H1 (cell line): ENCODE measurements around the gene VSX1. TPM values are rescaled to one million over a fixed set of nuclear protein-coding genes. Genes with fewer than 3 reads are reported as not detected.
A peak's percentile ranks its signal among the peaks of the same experiment; 100 is the strongest.

ENCODE experiments used
- CTCF ChIA-PET: fragments of 300-600 bp; sonication (Branson Sonifier 250); formaldehyde crosslinking; loops from one replicate; lab custom pipeline; 2021; ENCODE audit not compliant: partially characterized antibody; lab: Charles Lee
- POLR2A ChIA-PET: fragments of 300-600 bp; sonication (Branson Sonifier 250); formaldehyde crosslinking; loops from one replicate; lab custom pipeline; 2021; ENCODE audit warnings: inconsistent platforms; ENCODE audit not compliant: partially characterized antibody; lab: Charles Lee
- DNase-seq, 2 experiments: peaks; one replicate each; pipeline versions ENCODE4 v3.0.0 to v3.0.0-alpha.2; 2010 to 2022; ENCODE audit warnings: low spot score in 2 of 2, low read depth in 1 of 2, mixed read lengths in 1 of 2
- FAIRE-seq: peaks from 2 replicates; lab custom pipeline; 2011; peaks lifted over from hg19 to GRCh38; lab: Jason Lieb, UNC
- H2AFZ ChIP-seq: 2 replicates; pipeline ENCODE4 v1.8.1; 2012; ENCODE audit warnings: low read length, inconsistent platforms
- H2AK5ac ChIP-seq: 2 replicates; pipeline ENCODE4 v1.6.1; 2013; ENCODE audit warnings: low read depth, low read length
- H2BK120ac ChIP-seq: replicated peaks from 2 replicates; pipeline ENCODE3; 2013; ENCODE audit warnings: low read depth, low read length, inconsistent platforms
- H2BK12ac ChIP-seq: 2 replicates; pipeline ENCODE4 v1.6.1; 2013; ENCODE audit warnings: low read depth, low read length
- H2BK15ac ChIP-seq: 2 replicates; pipeline ENCODE4 v1.6.1; 2013; ENCODE audit warnings: low read length
- H2BK20ac ChIP-seq: 2 replicates; pipeline ENCODE4 v1.6.1; 2013; ENCODE audit warnings: low read length
- H2BK5ac ChIP-seq: 2 replicates; pipeline ENCODE4 v1.6.1; 2013; ENCODE audit warnings: low read depth, low read length
- H3K14ac ChIP-seq: 2 replicates; pipeline ENCODE4 v1.6.1; 2013; ENCODE audit warnings: inconsistent platforms; ENCODE audit not compliant: insufficient read length
- H3K18ac ChIP-seq: 2 replicates; pipeline ENCODE4 v1.6.1; 2013; ENCODE audit warnings: low read length; ENCODE audit errors: extremely low read depth
- H3K23ac ChIP-seq: 2 replicates; pipeline ENCODE4 v1.6.1; 2013; ENCODE audit warnings: inconsistent platforms; ENCODE audit not compliant: insufficient read length
- H3K23me2 ChIP-seq: 2 replicates; pipeline ENCODE4 v1.6.1; 2013; ENCODE audit warnings: low read depth, low read length
- H3K27ac ChIP-seq: 2 replicates; pipeline ENCODE4 v1.6.1; 2011; ENCODE audit warnings: low read depth, low read length, inconsistent platforms
- H3K27me3 ChIP-seq, 4 experiments: replicated peaks in 1 of 4; 1 replicate in 1 of 4; 2 replicates in 3 of 4; pipeline versions ENCODE4 v1.6.1 to v1.8.1; 2011 to 2013; ENCODE audit warnings: low read length in 3 of 4, mild to moderate bottlenecking in 3 of 4, inconsistent platforms in 2 of 4, mixed read lengths in 2 of 4, moderate library complexity in 1 of 4; ENCODE audit not compliant: control insufficient read depth in 3 of 4, insufficient read depth in 3 of 4; ENCODE audit errors: extremely low read depth in 1 of 4
- H3K36me3 ChIP-seq, 4 experiments: 2 replicates each; pipeline versions ENCODE4 v1.6.1 to v1.8.1; 2011 to 2013; ENCODE audit warnings: mild to moderate bottlenecking in 4 of 4, low read length in 3 of 4, moderate library complexity in 2 of 4, control low read depth in 1 of 4, inconsistent platforms in 1 of 4; ENCODE audit not compliant: insufficient read depth in 4 of 4, control insufficient read depth in 2 of 4
- H3K4ac ChIP-seq: replicated peaks from 2 replicates; pipeline ENCODE3; 2013; ENCODE audit warnings: low read length, low read depth, mixed read lengths, inconsistent platforms; ENCODE audit not compliant: insufficient read length
- H3K4me1 ChIP-seq, 4 experiments: replicated peaks in 1 of 4; 1 replicate in 1 of 4; 2 replicates in 3 of 4; pipeline versions ENCODE4 v1.6.1 to v1.8.1; 2011 to 2013; ENCODE audit warnings: low read length in 3 of 4, inconsistent platforms in 2 of 4, mixed read lengths in 1 of 4; ENCODE audit not compliant: insufficient read depth in 4 of 4, control insufficient read depth in 3 of 4
- H3K4me2 ChIP-seq, 2 experiments: 2 replicates each; pipeline versions ENCODE4 v1.6.1 to v1.8.1; 2011 to 2013; ENCODE audit warnings: low read depth in 2 of 2, low read length in 2 of 2, control low read depth in 1 of 2, inconsistent platforms in 1 of 2, mild to moderate bottlenecking in 1 of 2; ENCODE audit not compliant: insufficient read depth in 1 of 2
- H3K4me3 ChIP-seq, 4 experiments: fragments of 200-600, 300-600 bp in 1 of 4; sonication (generic), shearing (Covaris generic), sonication (Bioruptor Twin) in 1 of 4; 2 replicates each; pipeline versions ENCODE4 v1.5.1 to v1.8.1; 2011 to 2016; ENCODE audit warnings: low read length in 4 of 4, low read depth in 3 of 4, control low read depth in 2 of 4, inconsistent platforms in 2 of 4, mild to moderate bottlenecking in 2 of 4, mixed read lengths in 1 of 4, moderate library complexity in 1 of 4; ENCODE audit not compliant: insufficient read depth in 2 of 4; ENCODE audit errors: extremely low read depth in 1 of 4
- H3K56ac ChIP-seq: replicated peaks from 2 replicates; pipeline ENCODE3; 2013; ENCODE audit warnings: low read depth, mild to moderate bottlenecking, mixed read lengths, low read length, inconsistent platforms; ENCODE audit not compliant: insufficient read length
- H3K79me1 ChIP-seq: 2 replicates; pipeline ENCODE4 v1.6.1; 2013; ENCODE audit warnings: low read depth, low read length, control low read depth
- H3K79me2 ChIP-seq, 2 experiments: 2 replicates each; pipeline versions ENCODE4 v1.6.1 to v1.8.1; 2012 to 2013; ENCODE audit warnings: low read length in 2 of 2, mild to moderate bottlenecking in 2 of 2, inconsistent platforms in 1 of 2; ENCODE audit not compliant: insufficient read depth in 2 of 2, control insufficient read depth in 1 of 2
- H3K9ac ChIP-seq, 4 experiments: replicated peaks in 1 of 4; 1 replicate in 1 of 4; 2 replicates in 3 of 4; pipeline versions ENCODE4 v1.6.1 to v1.8.1; 2011 to 2013; ENCODE audit warnings: low read depth in 3 of 4, low read length in 3 of 4, control low read depth in 2 of 4, mild to moderate bottlenecking in 2 of 4, moderate library complexity in 2 of 4, inconsistent platforms in 1 of 4; ENCODE audit errors: extremely low read depth in 1 of 4
- H3K9me3 ChIP-seq, 2 experiments: 2 replicates each; pipeline versions ENCODE4 v1.6.1 to v1.8.1; 2012 to 2013; ENCODE audit warnings: mild to moderate bottlenecking in 2 of 2, moderate library complexity in 2 of 2, control low read depth in 1 of 2, inconsistent platforms in 1 of 2, low read depth in 1 of 2, low read length in 1 of 2, mixed read lengths in 1 of 2; ENCODE audit not compliant: insufficient read depth in 2 of 2
- H4K20me1 ChIP-seq, 2 experiments: replicated peaks in 1 of 2; 2 replicates each; pipeline versions ENCODE3 to v1.8.1; 2011 to 2013; ENCODE audit warnings: inconsistent platforms in 2 of 2, low read length in 2 of 2, mild to moderate bottlenecking in 1 of 2; ENCODE audit not compliant: insufficient read depth in 2 of 2, control insufficient read depth in 1 of 2
- H4K5ac ChIP-seq: 2 replicates; pipeline ENCODE4 v1.6.1; 2013; ENCODE audit warnings: low read length, low read depth, mixed read lengths, inconsistent platforms; ENCODE audit not compliant: insufficient read length
- H4K8ac ChIP-seq: 2 replicates; pipeline ENCODE4 v1.8.0; 2013; ENCODE audit warnings: mild to moderate bottlenecking, moderate library complexity, low read length, inconsistent platforms; ENCODE audit not compliant: insufficient read depth; ENCODE audit errors: extremely low read depth
- H4K91ac ChIP-seq: replicated peaks from 2 replicates; pipeline ENCODE3; 2013; ENCODE audit warnings: low read length, mixed read lengths, inconsistent platforms; ENCODE audit not compliant: insufficient read length
- CEBPB ChIP-seq: IDR thresholded peaks from 2 replicates; pipeline ENCODE4 v1.6.1; 2012; ENCODE audit warnings: low read depth, low read length
- CHD2 ChIP-seq: IDR thresholded peaks from 2 replicates; pipeline ENCODE4 v1.6.1; 2012; ENCODE audit warnings: low read length, improper control_type of control experiment
- CREB1 ChIP-seq: IDR thresholded peaks from 2 replicates; pipeline ENCODE4 v1.6.1; 2012; ENCODE audit warnings: inconsistent platforms
- FOSL1 ChIP-seq: IDR thresholded peaks from 2 replicates; pipeline ENCODE4 v1.6.1; 2011; ENCODE audit warnings: mild to moderate bottlenecking, low read depth, low read length, moderate library complexity; ENCODE audit not compliant: insufficient read depth
- GABPA ChIP-seq: IDR thresholded peaks from 2 replicates; pipeline ENCODE4 v1.6.1; 2011; ENCODE audit warnings: mild to moderate bottlenecking, low read length, moderate library complexity, borderline replicate concordance; ENCODE audit not compliant: insufficient read depth
- HDAC2 ChIP-seq, 2 experiments: fragments of 300-600 bp in 1 of 2; sonication (generic) in 1 of 2; IDR thresholded peaks; 2 replicates each; pipeline ENCODE4 v1.6.1; 2011 to 2012; ENCODE audit warnings: low read depth in 2 of 2, low read length in 2 of 2, mild to moderate bottlenecking in 2 of 2, moderate library complexity in 2 of 2, borderline replicate concordance in 1 of 2, inconsistent platforms in 1 of 2
- KDM1A ChIP-seq: fragments of 200-600, 300-600 bp; sonication (generic); IDR thresholded peaks from 2 replicates; pipeline ENCODE4 v1.7.1; 2016; ENCODE audit warnings: mild to moderate bottlenecking, low read length, borderline replicate concordance
- MAFK ChIP-seq: IDR thresholded peaks from 2 replicates; pipeline ENCODE4 v1.6.1; 2012; ENCODE audit warnings: low read depth, mild to moderate bottlenecking, improper control_type of control experiment, low read length
- POLR2AphosphoS5 ChIP-seq: IDR thresholded peaks from 2 replicates; pipeline ENCODE4 v1.6.1; 2011; ENCODE audit warnings: low read depth, low read length
- RAD21 ChIP-seq, 2 experiments: IDR thresholded peaks in 1 of 2; conservative IDR thresholded peaks in 1 of 2; 2 replicates each; pipeline ENCODE4 v1.6.1; 2011; ENCODE audit warnings: low read depth in 2 of 2, low read length in 2 of 2, improper control_type of control experiment in 1 of 2, inconsistent platforms in 1 of 2, mild to moderate bottlenecking in 1 of 2, moderate library complexity in 1 of 2
- RBBP5 ChIP-seq: IDR thresholded peaks from 2 replicates; pipeline ENCODE4 v1.7.1; 2012; ENCODE audit warnings: low read depth, mild to moderate bottlenecking, inconsistent platforms, low read length, moderate library complexity, borderline replicate concordance
- WGBS, 2 experiments: shearing (Covaris generic) in 1 of 2; methylation state at CpG; one replicate each; pipeline versions ENCODE4 v1.1.6 to v1.1.7; 2013 to 2015; ENCODE audit warnings: low lambda C conversion rate in 2 of 2, mixed read lengths in 2 of 2, inconsistent platforms in 1 of 2, low coverage in 1 of 2, missing lambda C conversion rate in 1 of 2; ENCODE audit not compliant: insufficient replicate concordance in 2 of 2, insufficient coverage in 1 of 2, insufficient read length in 1 of 2; ENCODE audit errors: extremely low coverage in 1 of 2, missing lambda C conversion rate in 1 of 2; 5-methylcytosine and 5-hydroxymethylcytosine counted together
- polyA plus RNA-seq, 7 experiments: library from polyadenylated mRNA; depleted of rRNA in 3 of 7; stranded (reverse) in 5 of 7; unstranded in 2 of 7; fragments of >200 nt in 5 of 7; fragments of 200-250 nt in 2 of 7; gene quantifications; 1 replicate in 5 of 7; 2 replicates in 1 of 7; 4 replicates in 1 of 7; pipeline versions ENCODE4 v1.2.1 to v1.2.3, GENCODE V29; 2011 to 2013; ENCODE audit warnings: missing spikeins in 2 of 7, mixed read lengths in 2 of 7
- total RNA-seq: library from RNA; stranded (reverse); fragmentation: NEBNext Ultra II Directional; extraction: Animal tissue kit (Norgen Biotek cat#: 25700); gene quantifications from 2 replicates; pipeline ENCODE4 v1.2.1, GENCODE V29; 2021

VSX1 gene
- total and polyA plus RNA-seq, 2 of the 8 experiments (the other 6 are each of a cell fraction or from before 2014, with no cell fraction given): 0.14 TPM; not detected in 1

DNA sequence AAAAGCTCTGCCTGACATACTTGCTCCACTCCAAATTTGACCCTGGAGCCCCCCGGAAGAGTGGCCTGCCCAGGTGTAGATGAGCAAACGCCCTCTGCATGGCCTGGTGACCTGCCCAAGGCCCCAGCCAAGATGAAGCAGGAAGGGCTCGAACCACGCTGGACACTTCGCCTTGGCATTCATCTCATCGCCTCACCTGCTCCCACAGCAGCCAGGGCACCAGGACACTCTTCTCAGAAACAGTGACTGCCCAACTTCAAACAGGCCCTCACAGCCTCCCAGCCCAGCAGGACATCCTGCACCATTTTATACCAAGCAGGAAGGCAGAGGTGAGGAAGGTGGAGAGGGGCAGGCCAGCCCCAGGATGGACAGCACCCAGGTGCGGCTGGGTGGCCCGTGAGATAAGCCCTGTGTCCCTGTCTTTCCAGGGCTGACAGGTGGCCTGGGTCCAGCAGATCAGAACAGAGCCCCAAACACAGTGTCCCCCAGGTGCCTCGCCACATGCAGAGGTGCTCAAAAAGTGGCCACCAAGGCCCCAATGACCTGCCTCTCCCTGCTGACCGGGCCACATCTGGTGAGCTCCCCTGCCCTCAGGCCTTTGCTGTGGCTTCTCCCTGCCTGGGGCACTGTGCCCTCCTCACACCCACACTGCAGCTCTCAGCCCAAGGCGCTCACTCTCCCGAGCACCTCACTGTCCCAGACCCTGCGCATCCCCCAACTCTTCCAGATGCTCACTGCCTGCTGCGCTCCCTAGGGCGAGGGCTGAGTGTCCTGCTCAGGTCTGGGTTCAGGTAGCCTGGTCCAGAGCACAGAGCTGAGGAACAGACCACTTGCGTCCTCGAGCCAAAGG is 31.2 kb downstream of the VSX1 start:
- Histone ChIP-seq H3K23ac (no peak overlapping the region), H3K23me2 (no peaks in the 10 kb centered on the region; the same call in 1 of the 2 replicates), H3K18ac (no peak overlapping the region), H2BK5ac (peak overlapping the region; percentile 2; the same call in 1 of the 2 replicates), H2BK12ac (no peak overlapping the region), H3K79me1 (no peaks in the 10 kb centered on the region), H4K20me1 (no peaks in the 10 kb centered on the region), H3K27me3 (peaks cover 0 to 8% (median 5%) of the 10 kb centered on the region in 4 experiments; a peak in 5 of 7 replicates), H3K4me3 (no peak overlapping the region), H4K91ac (no peak overlapping the region), H2AK5ac (no peak overlapping the region), H2BK120ac (no peak overlapping the region), H3K9ac (no peak overlapping the region), H3K9me3 (no peaks in the 10 kb centered on the region), H3K27ac (no peak overlapping the region), H2AFZ (no peak overlapping the region), H4K5ac (no peak overlapping the region), H3K4me1 (peaks cover 0 to 5% (median 4%) of the 10 kb centered on the region in 4 experiments; a peak in 5 of 7 replicates), H4K8ac (no peak overlapping the region; the same call in 1 of the 2 replicates)
- no peak for FAIRE-seq
- ChIA-PET CTCF (interaction anchor here (1.0 to 1.3 kb wide), 2 partner anchors 11 to 15 kb away, joined by 4 to 5 read pairs; no protein-coding TSS in a partner anchor), POLR2A (no interaction called here)
- no peak for DNase-seq
- 90% methylated on average over 17 of the region's 17 CpGs; no CpG with 5 or more reads in 1 of the 2 experiments for WGBS, 2 experiments
- no peak for TF ChIP-seq CHD2
- no peak for TF ChIP-seq RAD21 (IDR thresholded peaks at IDR 0.05 in 1 of 2, conservative IDR thresholded peaks at IDR 0.05 in 1 of 2; ENCODE audit: low read depth in 2 of 2, low read length in 2 of 2)
- no peak for TF ChIP-seq GABPA
- TF ChIP-seq MAFK: no peak
- no peak for TF ChIP-seq FOSL1
- no peak for TF ChIP-seq CREB1
- no peak for TF ChIP-seq RBBP5
- no peak for TF ChIP-seq HDAC2 (IDR thresholded peaks at IDR 0.05; ENCODE audit: borderline replicate concordance in 1 of 2, low read depth in 2 of 2, low read length in 2 of 2)
- TF ChIP-seq POLR2AphosphoS5: no peak
- TF ChIP-seq KDM1A: no peak
- no peak for TF ChIP-seq CEBPB
- TF ChIP-seq, all 59 proteins: peak for 0
- H3K4me2 ChIP-seq: no peak overlapping the region
- H3K4ac ChIP-seq: no peak overlapping the region
- no peak overlapping the region for H3K56ac ChIP-seq
- no peaks in the 10 kb centered on the region for H3K36me3 ChIP-seq
- H2BK20ac ChIP-seq: no peak overlapping the region
- H2BK15ac ChIP-seq: no peak overlapping the region
- H3K14ac ChIP-seq: no peak overlapping the region
- H3K79me2 ChIP-seq: no peaks in the 10 kb centered on the region
